Measurements from ENCODE around the gene SGIP1. TPM values are rescaled to one million over a fixed set of nuclear protein-coding genes. Genes with fewer than 3 reads are reported as not detected.

SGIP1 gene
- total and polyA plus RNA-seq, 2 experiments from 2014 or later = 4.0 to 7.7 TPM

DNA sequence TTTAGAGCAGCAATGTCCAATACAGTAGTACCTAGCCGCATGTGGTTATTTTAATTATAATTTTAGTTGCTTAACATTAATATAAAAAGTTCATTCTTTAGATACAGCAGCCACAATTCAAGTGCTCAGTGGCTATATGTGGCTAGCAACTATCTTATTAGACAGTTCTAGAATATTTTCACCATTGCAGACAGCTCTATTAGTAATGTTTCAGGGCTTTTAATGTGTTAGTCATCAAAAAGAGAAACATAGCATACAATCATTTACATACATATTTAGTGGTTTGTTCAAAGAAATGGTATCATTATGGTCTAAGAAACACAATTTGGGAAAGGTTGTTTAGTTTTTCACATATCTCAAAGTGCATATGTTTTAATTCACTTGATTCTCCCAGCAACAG, 151.7 kb downstream of the SGIP1 start:
- Histone ChIP-seq H3K4me2 (ENCODE audit: unreplicated experiment) (peak overlapping the region; percentile 21), H3K36me3 (ENCODE audit: low read depth) (no peaks in the 10 kb centered on the region), H3K4me1 (ENCODE audit: insufficient read depth) (peaks cover 17% of the 10 kb centered on the region), H4K20me1 (ENCODE audit: insufficient read depth) (no peaks in the 10 kb centered on the region), H3K9me2 (ENCODE audit: insufficient read depth) (no peaks in the 10 kb centered on the region), H3K27ac (no peak overlapping the region), H3K9ac (no peak overlapping the region), H3K4me3 (no peak overlapping the region), H3K9me3 (ENCODE audit: low read depth) (no peaks in the 10 kb centered on the region), H3K27me3 (replicated peaks; ENCODE audit: insufficient read depth) (no peaks in the 10 kb centered on the region), H2AFZ (no peak overlapping the region), H3K79me2 (ENCODE audit: insufficient read depth) (no peaks in the 10 kb centered on the region), H3F3A (ENCODE audit: insufficient read depth) (peaks cover 13% of the 10 kb centered on the region; the same call in 1 of the 2 replicates)
- TF ChIP-seq EZH2 (IDR thresholded peaks at IDR 0.05; ENCODE audit: insufficient read depth, poor library complexity, severe bottlenecking) (no peak), EZH2phosphoT487 (IDR thresholded peaks at IDR 0.05; ENCODE audit: insufficient read depth, low read depth) (no peak)
- WGBS, 2 experiments (ENCODE audit: low coverage in 1 of 2, low lambda C conversion rate in 2 of 2, missing lambda C conversion rate in 2 of 2) = 93 to 94% methylated on average over 1 of the region's 1 CpG
- in situ Hi-C loops (cut with MboI) = no loop called here
- peak; percentile 47 for DNase-seq

DNA sequence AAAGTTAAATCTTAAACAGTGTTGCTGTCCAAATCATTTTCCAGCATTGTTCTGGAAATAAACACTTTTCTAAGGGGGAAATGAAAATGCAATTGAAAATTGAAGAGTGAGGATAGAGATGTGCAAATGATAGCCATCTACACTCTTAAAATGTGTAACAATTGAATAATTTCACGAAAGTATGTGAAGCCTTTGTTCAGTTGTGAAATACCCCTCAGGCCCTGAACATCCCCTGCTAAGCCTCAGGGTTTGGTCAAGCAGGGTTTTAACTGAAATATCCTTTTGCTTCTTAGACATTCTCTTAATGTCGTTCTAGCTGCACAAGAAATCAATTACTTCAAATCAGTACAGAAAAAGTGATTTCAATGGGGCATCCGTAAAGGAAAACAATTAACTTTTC, 152.5 kb downstream of the SGIP1 start:
- H3K79me2 ChIP-seq (ENCODE audit: insufficient read depth) = no peaks in the 10 kb centered on the region
- peaks cover 13% of the 10 kb centered on the region; the same call in 1 of the 2 replicates for H3F3A ChIP-seq (ENCODE audit: insufficient read depth)
- no peaks in the 10 kb centered on the region for H3K27me3 ChIP-seq (replicated peaks; ENCODE audit: insufficient read depth)
- H3K4me3 ChIP-seq = no peak overlapping the region
- H3K9ac ChIP-seq = no peak overlapping the region
- no peak overlapping the region for H2AFZ ChIP-seq
- H3K4me2 ChIP-seq (ENCODE audit: unreplicated experiment) = no peak overlapping the region
- in situ Hi-C loops (cut with MboI) = no loop called here
- peaks cover 17% of the 10 kb centered on the region for H3K4me1 ChIP-seq (ENCODE audit: insufficient read depth)
- 91 to 94% methylated on average over 3 of the region's 3 CpGs for WGBS, 2 experiments (ENCODE audit: low coverage in 1 of 2, low lambda C conversion rate in 2 of 2, missing lambda C conversion rate in 2 of 2)
- no peaks in the 10 kb centered on the region for H3K9me3 ChIP-seq (ENCODE audit: low read depth)
- no peaks in the 10 kb centered on the region for H4K20me1 ChIP-seq (ENCODE audit: insufficient read depth)
- H3K36me3 ChIP-seq (ENCODE audit: low read depth) = no peaks in the 10 kb centered on the region
- no peak for TF ChIP-seq EZH2phosphoT487 (IDR thresholded peaks at IDR 0.05; ENCODE audit: insufficient read depth, low read depth)
- no peak for TF ChIP-seq EZH2 (IDR thresholded peaks at IDR 0.05; ENCODE audit: insufficient read depth, poor library complexity, severe bottlenecking)
- H3K9me2 ChIP-seq (ENCODE audit: insufficient read depth) = no peaks in the 10 kb centered on the region
- no peak for DNase-seq
- no peak overlapping the region for H3K27ac ChIP-seq

DNA sequence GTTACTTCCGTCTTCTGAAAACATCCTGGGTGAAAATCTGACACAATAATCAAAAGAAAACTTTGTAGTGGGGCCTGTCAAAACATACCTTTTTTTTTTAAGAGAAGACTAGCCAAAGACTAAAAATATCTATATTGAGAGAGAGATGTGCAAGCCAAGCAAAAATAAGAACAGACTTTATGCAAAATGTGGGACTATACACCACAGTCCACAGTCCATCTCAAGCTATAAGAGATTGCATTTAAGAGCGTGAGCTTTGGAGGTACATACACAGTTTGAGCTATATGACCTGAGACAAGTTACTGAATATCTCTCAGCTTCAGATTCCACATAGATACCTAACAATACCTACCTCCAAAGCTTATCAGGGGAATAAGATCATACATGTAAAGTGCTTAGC, 153.4 kb downstream of the SGIP1 start:
- Histone ChIP-seq H3K36me3 (ENCODE audit: low read depth) (no peaks in the 10 kb centered on the region), H3K9me2 (ENCODE audit: insufficient read depth) (no peaks in the 10 kb centered on the region), H3F3A (ENCODE audit: insufficient read depth) (peaks cover 13% of the 10 kb centered on the region; the same call in 1 of the 2 replicates), H3K4me3 (no peak overlapping the region), H3K9me3 (ENCODE audit: low read depth) (no peaks in the 10 kb centered on the region), H4K20me1 (ENCODE audit: insufficient read depth) (no peaks in the 10 kb centered on the region), H3K4me1 (ENCODE audit: insufficient read depth) (peaks cover 17% of the 10 kb centered on the region), H3K9ac (no peak overlapping the region), H2AFZ (no peak overlapping the region), H3K27me3 (replicated peaks; ENCODE audit: insufficient read depth) (no peaks in the 10 kb centered on the region), H3K4me2 (ENCODE audit: unreplicated experiment) (no peak overlapping the region), H3K27ac (no peak overlapping the region), H3K79me2 (ENCODE audit: insufficient read depth) (no peaks in the 10 kb centered on the region)
- no peak for DNase-seq
- WGBS, 2 experiments (ENCODE audit: low coverage in 1 of 2, low lambda C conversion rate in 2 of 2, missing lambda C conversion rate in 2 of 2) = 93 to 98% methylated on average over 2 of the region's 2 CpGs
- TF ChIP-seq EZH2 (IDR thresholded peaks at IDR 0.05; ENCODE audit: insufficient read depth, poor library complexity, severe bottlenecking) (no peak), EZH2phosphoT487 (IDR thresholded peaks at IDR 0.05; ENCODE audit: insufficient read depth, low read depth) (no peak)
- in situ Hi-C loops (cut with MboI) = no loop called here

DNA sequence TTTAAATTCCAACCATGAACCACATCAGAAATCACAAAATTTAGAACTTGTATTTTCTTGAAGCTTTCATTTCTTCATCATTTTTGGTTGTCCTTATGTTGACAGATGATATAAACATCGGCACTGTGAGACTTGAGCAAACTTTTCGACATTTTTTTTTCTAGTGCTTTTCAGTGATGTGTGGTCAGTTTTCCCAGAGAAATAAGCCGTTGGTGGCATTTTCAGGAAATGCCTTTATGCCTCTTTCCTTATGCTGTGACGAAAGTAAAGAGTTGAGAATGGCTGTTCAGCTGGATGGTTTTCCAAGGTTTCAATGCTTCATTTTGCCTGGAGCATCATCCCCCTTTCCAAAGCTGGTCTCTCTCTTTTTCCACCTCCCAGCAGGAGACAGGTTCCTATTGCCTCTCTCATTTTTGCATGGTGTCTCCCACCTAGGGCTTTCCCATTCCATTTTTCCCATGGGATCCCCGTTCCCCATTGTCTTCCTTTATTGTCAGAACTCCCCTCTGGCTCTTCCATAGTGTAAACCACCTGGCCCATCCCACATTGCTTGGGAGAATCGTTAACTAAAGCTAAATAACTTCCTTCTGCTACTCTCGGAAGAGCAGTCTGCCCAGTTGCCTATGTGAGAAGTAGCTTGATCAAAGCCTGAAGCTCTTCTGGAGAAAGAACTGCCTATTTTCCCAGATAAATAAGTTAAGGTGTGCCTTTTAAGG, 156.9 kb downstream of the SGIP1 start:
- in situ Hi-C loops (cut with MboI) = no loop called here
- H3K27ac ChIP-seq = no peak overlapping the region

More for the DNA sequence above, 156.9 kb downstream of the SGIP1 start:
- peaks cover 7% of the 10 kb centered on the region for H3K4me1 ChIP-seq (ENCODE audit: insufficient read depth)
- H3K4me2 ChIP-seq (ENCODE audit: unreplicated experiment) = no peak overlapping the region
- H3K79me2 ChIP-seq (ENCODE audit: insufficient read depth) = no peaks in the 10 kb centered on the region
- no peaks in the 10 kb centered on the region for H3K9me2 ChIP-seq (ENCODE audit: insufficient read depth)
- peaks cover 6% of the 10 kb centered on the region; the same call in 1 of the 2 replicates for H3F3A ChIP-seq (ENCODE audit: insufficient read depth)
- 76 to 83% methylated on average over 7 of the region's 7 CpGs for WGBS, 2 experiments (ENCODE audit: low coverage in 1 of 2, low lambda C conversion rate in 2 of 2, missing lambda C conversion rate in 2 of 2)
- H2AFZ ChIP-seq = no peak overlapping the region
- no peaks in the 10 kb centered on the region for H4K20me1 ChIP-seq (ENCODE audit: insufficient read depth)
- no peaks in the 10 kb centered on the region for H3K36me3 ChIP-seq (ENCODE audit: low read depth)
- DNase-seq = no peak
- H3K27me3 ChIP-seq (replicated peaks; ENCODE audit: insufficient read depth) = no peaks in the 10 kb centered on the region
- H3K9me3 ChIP-seq (ENCODE audit: low read depth) = no peaks in the 10 kb centered on the region
- H3K4me3 ChIP-seq = no peak overlapping the region
- H3K9ac ChIP-seq = no peak overlapping the region
- TF ChIP-seq EZH2phosphoT487 (IDR thresholded peaks at IDR 0.05; ENCODE audit: insufficient read depth, low read depth) (no peak), EZH2 (IDR thresholded peaks at IDR 0.05; ENCODE audit: insufficient read depth, poor library complexity, severe bottlenecking) (no peak)
